Measurements from ENCODE around the gene HOXB2.
A peak's percentile ranks its signal among the peaks of the same experiment; 100 is the strongest.

The HOXB2 gene

GRCh38 chr17:48578616-48579470, 33.9 kb upstream of the HOXB2 start:
- no peak for DNase-seq (ENCODE audit: low read depth)

GRCh38 chr17:48577946-48578615, 33.2 kb upstream of the HOXB2 start, which contains the start of gene HOXB4:
TSS of gene HOXB4 (minus strand) at chr17:48578350. CDS start at chr17:48578319, 31 bp downstream.
- DNase-seq (ENCODE audit: low read depth), result peak; percentile 55

DNA sequence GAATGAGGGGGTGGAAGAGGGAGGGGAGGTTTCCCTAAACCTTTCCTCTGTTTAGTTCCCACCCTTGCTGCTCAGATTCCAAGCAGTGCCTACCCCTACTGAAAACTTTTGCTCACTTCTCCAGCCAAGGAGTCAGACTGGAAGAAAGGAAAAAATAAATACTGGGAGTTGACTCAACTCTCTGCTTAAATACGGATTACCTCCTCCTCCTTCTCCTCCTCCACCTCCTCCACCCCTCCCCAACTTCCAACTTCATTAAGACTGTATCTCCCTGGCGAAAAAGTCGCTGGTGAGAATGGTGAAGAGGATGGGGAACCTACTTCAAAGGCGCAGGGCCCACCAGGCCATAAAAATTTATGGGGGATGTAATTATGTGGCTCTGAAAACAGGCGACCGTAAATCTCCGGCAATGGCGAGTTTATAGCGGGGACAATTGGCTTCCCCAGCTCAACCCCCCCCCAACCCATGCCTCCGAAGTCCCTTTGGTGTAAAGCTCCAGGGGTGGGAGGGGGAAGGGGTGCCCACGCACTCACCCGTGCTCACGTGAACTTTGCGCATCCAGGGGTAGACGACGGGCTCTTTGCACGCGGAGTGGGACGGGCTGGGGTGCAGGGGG, 32.5 kb upstream of the HOXB2 start:
- DNase-seq (ENCODE audit: low read depth), result no peak

DNA sequence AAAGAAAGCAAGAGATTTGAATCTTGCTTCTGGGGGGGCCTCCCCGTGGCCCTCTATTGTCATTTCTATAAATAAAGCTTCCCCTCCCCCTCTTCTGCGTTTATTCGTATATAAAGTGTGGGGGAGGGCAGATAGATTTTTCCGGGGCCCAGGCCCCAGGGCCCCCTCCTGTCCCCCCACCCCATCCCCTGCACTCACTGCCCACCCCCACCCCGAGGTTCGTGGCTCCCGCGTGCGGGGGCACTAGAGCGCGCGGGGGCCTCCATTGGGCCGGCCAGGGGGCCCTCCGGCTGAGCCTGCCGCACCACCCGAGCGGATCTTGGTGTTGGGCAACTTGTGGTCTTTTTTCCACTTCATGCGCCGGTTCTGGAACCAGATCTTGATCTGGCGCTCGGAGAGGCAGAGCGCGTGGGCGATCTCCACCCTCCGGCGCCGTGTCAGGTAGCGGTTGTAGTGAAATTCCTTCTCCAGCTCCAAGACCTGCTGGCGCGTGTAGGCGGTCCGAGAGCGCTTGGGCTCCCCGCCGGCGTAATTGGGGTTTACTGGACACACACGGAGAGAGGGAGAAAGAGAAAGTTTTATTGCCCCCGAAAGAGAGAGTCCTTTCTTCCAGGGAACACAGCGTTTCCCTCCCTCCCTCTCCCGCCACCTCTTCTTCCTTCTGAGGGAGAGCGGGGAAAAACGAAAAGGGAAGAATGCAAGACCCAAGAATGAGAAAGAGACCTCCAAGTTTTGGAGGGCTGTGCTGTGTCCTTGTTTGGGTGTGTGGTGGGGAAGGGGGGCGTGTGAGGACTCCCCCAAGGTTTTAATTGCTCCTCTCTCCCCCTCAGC, 31.8 kb upstream of the HOXB2 start:
- no peak for DNase-seq (ENCODE audit: low read depth)

GRCh38 chr17:48575673-48576478, 31.0 kb upstream of the HOXB2 start:
- DNase-seq (ENCODE audit: low read depth), result no peak

- DNase-seq (ENCODE audit: low read depth), result no peak
Measured at GRCh38 chr17:48575066-48575582, 30.2 kb upstream of the HOXB2 start.

DNA sequence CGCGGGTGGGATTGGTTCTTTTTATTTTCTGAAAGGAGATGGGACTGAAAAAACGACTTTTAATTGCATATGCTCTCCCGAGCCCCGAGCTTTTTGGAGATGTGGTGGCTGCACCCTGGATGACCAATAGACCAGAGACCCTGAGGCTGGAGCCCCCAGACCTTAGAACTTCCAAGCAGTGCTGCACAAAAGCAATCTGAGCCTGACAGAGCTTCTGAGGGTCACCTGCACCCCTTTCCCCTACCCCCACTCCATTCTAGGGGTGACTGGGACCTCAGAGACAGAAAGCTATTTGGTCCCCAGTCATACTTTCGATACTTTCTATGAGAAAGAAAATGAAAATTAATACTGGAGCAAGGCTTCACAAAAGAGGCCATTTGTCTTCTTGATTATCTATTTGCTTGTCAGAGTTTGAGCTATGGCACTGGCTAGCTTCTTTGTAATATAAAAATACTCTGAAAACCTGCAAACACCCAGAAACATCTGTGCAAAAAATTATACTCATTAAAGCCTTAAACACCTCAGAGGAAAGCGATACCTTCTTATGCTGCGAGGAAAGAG, 29.7 kb upstream of the HOXB2 start:
- no peak for DNase-seq (ENCODE audit: low read depth)

- DNase-seq (ENCODE audit: low read depth), result no peak
Measured at GRCh38 chr17:48571826-48572417, 27.0 kb upstream of the HOXB2 start.

- DNase-seq (ENCODE audit: low read depth), result no peak
Measured at GRCh38 chr17:48571024-48571818, 26.3 kb upstream of the HOXB2 start.

DNA sequence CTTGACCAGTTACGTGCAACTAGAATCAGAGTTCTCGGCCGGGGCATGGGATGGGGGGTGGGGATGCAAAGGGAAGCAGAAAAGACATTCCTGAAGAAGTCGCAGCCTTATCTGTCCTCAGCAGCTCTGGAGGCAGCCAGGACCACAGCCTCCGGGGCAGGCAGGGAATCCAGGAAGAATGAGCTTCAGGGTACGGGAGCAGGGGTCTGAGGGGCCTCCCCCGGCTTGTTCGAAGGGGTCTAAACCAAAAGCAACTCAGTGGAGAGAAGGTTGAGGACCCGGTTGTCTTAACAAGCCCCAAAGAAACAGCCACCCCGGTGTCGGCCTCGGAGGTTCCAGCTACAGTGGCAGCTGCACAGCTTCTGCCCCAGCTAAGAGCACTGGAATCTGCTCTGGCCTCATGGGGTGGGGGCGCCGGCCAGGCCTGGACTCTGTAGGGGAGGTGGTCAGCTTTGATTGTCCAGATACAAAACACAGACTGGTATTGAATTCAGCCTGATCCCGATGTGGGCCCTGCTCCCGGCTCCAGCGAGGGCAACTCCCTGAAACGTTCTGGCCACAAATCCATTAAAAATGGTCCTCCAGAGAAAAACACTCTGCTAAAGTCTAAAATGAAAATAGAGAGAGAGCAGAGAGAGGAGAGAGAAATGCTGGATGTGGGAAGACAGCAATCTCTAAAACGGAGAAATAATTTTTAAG, 25.6 kb upstream of the HOXB2 start:
- DNase-seq (ENCODE audit: low read depth), result no peak

- no peak for DNase-seq (ENCODE audit: low read depth)
Measured at GRCh38 chr17:48569674-48570324, 24.9 kb upstream of the HOXB2 start.

- DNase-seq (ENCODE audit: low read depth), result no peak
Measured at GRCh38 chr17:48569240-48569582, 24.3 kb upstream of the HOXB2 start.

- DNase-seq (ENCODE audit: low read depth), result no peak
Measured at GRCh38 chr17:48568499-48569239, 23.8 kb upstream of the HOXB2 start.

GRCh38 chr17:48567646-48568354, 22.9 kb upstream of the HOXB2 start:
- no peak for DNase-seq (ENCODE audit: low read depth)

DNA sequence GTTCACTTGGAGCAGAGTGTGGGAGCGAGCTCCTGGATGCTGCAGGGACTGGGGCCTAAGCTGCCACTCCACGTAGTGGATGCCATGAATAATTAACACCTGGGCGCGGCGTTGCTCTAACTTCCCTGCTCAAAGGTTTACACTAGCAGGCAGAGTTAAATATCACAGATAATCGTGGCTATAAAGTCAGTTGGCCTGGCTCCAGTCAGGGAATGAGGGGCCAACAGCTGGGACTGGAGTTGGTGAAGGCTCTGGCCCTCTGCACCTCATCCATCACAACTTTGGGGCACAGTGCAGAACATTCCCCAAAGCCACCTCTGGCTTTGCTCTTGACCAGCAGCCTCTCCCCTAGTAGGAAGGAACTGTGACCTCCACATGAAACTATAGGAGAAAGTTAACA, 22.3 kb upstream of the HOXB2 start:
- DNase-seq (ENCODE audit: low read depth), result no peak

GRCh38 chr17:48566717-48567116, 21.8 kb upstream of the HOXB2 start:
- DNase-seq (ENCODE audit: low read depth), result no peak

Measured in activated T-cell treated with anti-CD3 and anti-CD28 coated beads for 24 hours (primary cell).